DOHH2 (cell line): ENCODE results near the gene MAP3K15.

Source experiments
- H3F3A ChIP-seq: fragments of 200-600 bp; sonication (generic), shearing (Covaris generic); 2 replicates; pipeline ENCODE4 v1.6.0; 2016; ENCODE audit warnings: antibody characterized with exemption, mild to moderate bottlenecking; ENCODE audit not compliant: control insufficient read depth, insufficient read depth
- H3K27ac ChIP-seq: fragments of 200-600 bp; sonication (generic); 2 replicates; pipeline ENCODE4 v1.5.1; 2014; ENCODE audit warnings: low read depth, mild to moderate bottlenecking, low read length, moderate library complexity
- H3K27me3 ChIP-seq: fragments of 200-600 bp; sonication (generic); 2 replicates; pipeline ENCODE4 v1.6.1; 2014; ENCODE audit warnings: mild to moderate bottlenecking, low read length, mixed read lengths; ENCODE audit not compliant: control insufficient read depth
- H3K36me3 ChIP-seq: fragments of 200-600 bp; sonication (generic); 2 replicates; pipeline ENCODE4 v1.6.1; 2014; ENCODE audit warnings: mild to moderate bottlenecking, low read length, moderate library complexity, mixed read lengths; ENCODE audit not compliant: control insufficient read depth
- H3K4me1 ChIP-seq: fragments of 200-600 bp; sonication (generic); 2 replicates; pipeline ENCODE4 v1.6.1; 2014; ENCODE audit warnings: mild to moderate bottlenecking, low read length, mixed read lengths; ENCODE audit not compliant: control insufficient read depth
- H3K4me2 ChIP-seq: fragments of 200-600 bp; sonication (generic); 2 replicates; pipeline ENCODE4 v1.6.0; 2014; ENCODE audit warnings: mild to moderate bottlenecking, low read length, moderate library complexity
- H3K4me3 ChIP-seq: fragments of 200-600 bp; sonication (generic); 2 replicates; pipeline ENCODE4 v1.5.1; 2014; ENCODE audit warnings: mild to moderate bottlenecking, low read length, mixed read lengths
- H3K79me2 ChIP-seq: fragments of 200-600 bp; sonication (generic); 2 replicates; pipeline ENCODE4 v1.6.1; 2014; ENCODE audit warnings: mild to moderate bottlenecking, low read length, mixed read lengths; ENCODE audit not compliant: control insufficient read depth
- H3K9me2 ChIP-seq: fragments of 200-600 bp; sonication (generic); replicated peaks from 2 replicates; pipeline ENCODE4 v1.6.1; 2014; ENCODE audit warnings: mild to moderate bottlenecking, low read length, mixed read lengths; ENCODE audit not compliant: control insufficient read depth
- H3K9me3 ChIP-seq: fragments of 200-600 bp; sonication (generic); 2 replicates; pipeline ENCODE4 v1.6.1; 2014; ENCODE audit warnings: antibody characterized with exemption, low read length, mixed read lengths; ENCODE audit not compliant: control insufficient read depth, insufficient read depth
- H4K20me1 ChIP-seq: fragments of 200-600 bp; sonication (generic); 2 replicates; pipeline ENCODE4 v1.6.0; 2014; ENCODE audit warnings: low read depth, mild to moderate bottlenecking, antibody characterized with exemption, low read length, moderate library complexity; ENCODE audit not compliant: control insufficient read depth, insufficient read depth
- CTCF ChIP-seq: fragments of 200-600 bp; sonication (generic); IDR thresholded peaks from one replicate; pipeline ENCODE4 v1.5.1; 2014; ENCODE audit warnings: antibody characterized with exemption, mild to moderate bottlenecking, low read depth, low read length; ENCODE audit not compliant: poor library complexity, severe bottlenecking
- EZH2phosphoT487 ChIP-seq: fragments of 200-600 bp; sonication (generic); IDR thresholded peaks from 2 replicates; pipeline ENCODE4 v1.6.1; 2017; ENCODE audit warnings: borderline replicate concordance, mild to moderate bottlenecking, antibody characterized with exemption, low read length, moderate library complexity, mixed read lengths

MAP3K15 gene

DNA sequence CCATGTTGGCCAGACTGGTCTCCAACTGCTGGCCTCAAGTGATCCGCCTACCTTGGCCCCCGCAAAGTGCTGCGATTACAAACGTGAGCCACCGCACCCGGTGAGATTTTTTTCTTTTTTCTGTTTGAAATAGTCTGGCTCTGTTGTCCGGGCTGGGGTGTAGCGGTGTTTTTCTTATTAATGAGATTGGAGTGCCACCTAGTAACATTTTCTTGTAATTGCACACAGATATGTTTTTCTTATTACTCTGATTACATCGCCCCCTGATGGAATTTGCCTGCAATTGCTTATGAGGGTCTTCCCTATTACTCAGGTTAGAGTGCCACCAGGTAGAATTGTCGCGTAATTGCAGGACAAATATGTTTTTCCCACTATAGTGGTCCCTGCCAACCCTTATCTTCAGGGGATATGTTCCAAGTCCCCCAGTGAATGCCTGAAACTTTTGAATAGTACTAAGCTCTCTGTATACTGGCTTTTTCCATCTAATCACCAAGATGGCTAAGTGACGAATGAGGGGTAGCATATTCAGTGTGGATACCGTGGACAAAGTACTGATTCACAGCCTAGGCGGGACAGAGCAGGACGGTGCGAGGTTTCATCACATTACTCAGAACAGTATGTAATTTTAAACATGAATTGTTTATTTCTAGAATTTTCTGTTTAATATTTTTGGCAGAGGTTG, 180.2 kb downstream of the MAP3K15 start:
- no peaks in the 10 kb centered on the region for H3K9me2 ChIP-seq
- no peaks in the 10 kb centered on the region for H3K27me3 ChIP-seq
- no peaks in the 10 kb centered on the region for H4K20me1 ChIP-seq
- no peaks in the 10 kb centered on the region for H3K79me2 ChIP-seq
- no peaks in the 10 kb centered on the region for H3K36me3 ChIP-seq
- no peak overlapping the region for H3K27ac ChIP-seq
- TF ChIP-seq EZH2phosphoT487 (no peak), CTCF (peak; percentile 82)
- H3K4me2 ChIP-seq, result peak overlapping the region; percentile 30
- no peaks in the 10 kb centered on the region for H3K4me1 ChIP-seq
- H3F3A ChIP-seq, result no peaks in the 10 kb centered on the region
- no peaks in the 10 kb centered on the region for H3K9me3 ChIP-seq
- H3K4me3 ChIP-seq, result no peak overlapping the region

- H3K4me3 ChIP-seq, result no peak overlapping the region
- no peak for TF ChIP-seq EZH2phosphoT487
Measured at GRCh38 chrX:19332983-19333382, 182.3 kb downstream of the MAP3K15 start.

DNA sequence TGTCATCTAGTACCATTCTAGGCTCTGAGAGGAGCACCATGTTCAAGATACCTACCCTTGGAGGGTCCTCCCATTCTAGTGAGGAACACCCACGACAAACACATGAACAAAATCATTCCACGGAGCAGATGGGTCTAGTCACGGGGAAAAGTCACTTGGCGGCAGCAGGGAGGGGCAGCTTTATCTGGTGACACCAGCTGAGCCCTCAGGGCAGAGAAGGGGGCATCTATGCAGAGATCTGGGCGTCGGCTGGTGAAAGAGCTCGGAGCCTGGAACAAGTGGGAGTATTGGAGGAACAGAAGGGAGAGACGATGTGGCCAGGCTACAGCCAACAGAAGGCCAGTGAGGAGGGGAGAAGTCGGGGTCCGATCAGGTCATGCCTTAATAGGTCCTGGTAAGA, 183.5 kb downstream of the MAP3K15 start:
- no peak overlapping the region for H3K4me2 ChIP-seq
- no peak for TF ChIP-seq EZH2phosphoT487
- no peak for TF ChIP-seq CTCF
- H3K27ac ChIP-seq, result no peak overlapping the region
- no peaks in the 10 kb centered on the region for H3K27me3 ChIP-seq
- H3K36me3 ChIP-seq, result no peaks in the 10 kb centered on the region
- no peaks in the 10 kb centered on the region for H3F3A ChIP-seq
- no peak overlapping the region for H3K4me3 ChIP-seq
- H3K9me2 ChIP-seq, result no peaks in the 10 kb centered on the region
- H3K4me1 ChIP-seq, result no peaks in the 10 kb centered on the region
- H3K9me3 ChIP-seq, result no peaks in the 10 kb centered on the region
- H4K20me1 ChIP-seq, result no peaks in the 10 kb centered on the region
- no peaks in the 10 kb centered on the region for H3K79me2 ChIP-seq

More at GRCh38 chrX:19332983-19333382, 182.3 kb downstream of the MAP3K15 start:
- H3K4me1 ChIP-seq, result no peaks in the 10 kb centered on the region
- no peak overlapping the region for H3K4me2 ChIP-seq
- H3F3A ChIP-seq, result no peaks in the 10 kb centered on the region
- H3K27me3 ChIP-seq, result no peaks in the 10 kb centered on the region
- H3K36me3 ChIP-seq, result no peaks in the 10 kb centered on the region
- no peaks in the 10 kb centered on the region for H3K9me2 ChIP-seq
- H3K27ac ChIP-seq, result no peak overlapping the region
- H4K20me1 ChIP-seq, result no peaks in the 10 kb centered on the region
- H3K9me3 ChIP-seq, result no peaks in the 10 kb centered on the region
- H3K79me2 ChIP-seq, result no peaks in the 10 kb centered on the region

DNA sequence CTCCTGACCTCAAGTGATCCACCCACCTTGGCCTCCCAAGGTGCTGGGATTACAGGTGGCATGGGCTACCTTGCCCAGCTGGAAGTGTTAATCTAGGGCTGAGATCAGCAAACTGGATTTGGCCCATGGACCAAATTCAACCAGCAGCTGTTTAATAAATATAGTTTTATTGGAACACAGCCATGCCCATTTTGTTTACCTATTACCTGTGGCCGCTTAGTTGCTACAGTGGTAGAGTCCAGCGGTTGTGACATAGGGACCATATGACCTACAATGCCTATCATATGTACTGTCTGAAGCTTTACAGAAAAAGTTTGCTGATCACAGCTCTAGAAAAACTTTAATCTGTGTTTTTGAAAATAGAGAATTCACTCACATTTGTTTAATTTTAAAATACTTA, 188.7 kb downstream of the MAP3K15 start:
- Histone ChIP-seq H3K9me2 (no peaks in the 10 kb centered on the region), H3F3A (no peaks in the 10 kb centered on the region), H3K27ac (no peak overlapping the region), H4K20me1 (no peaks in the 10 kb centered on the region), H3K4me1 (no peaks in the 10 kb centered on the region), H3K36me3 (no peaks in the 10 kb centered on the region), H3K9me3 (no peaks in the 10 kb centered on the region), H3K4me3 (no peak overlapping the region), H3K79me2 (no peaks in the 10 kb centered on the region), H3K27me3 (no peaks in the 10 kb centered on the region), H3K4me2 (no peak overlapping the region)
- TF ChIP-seq CTCF, result no peak
- no peak for TF ChIP-seq EZH2phosphoT487
